ENCODE measurements around the gene ULK1.

DNA sequence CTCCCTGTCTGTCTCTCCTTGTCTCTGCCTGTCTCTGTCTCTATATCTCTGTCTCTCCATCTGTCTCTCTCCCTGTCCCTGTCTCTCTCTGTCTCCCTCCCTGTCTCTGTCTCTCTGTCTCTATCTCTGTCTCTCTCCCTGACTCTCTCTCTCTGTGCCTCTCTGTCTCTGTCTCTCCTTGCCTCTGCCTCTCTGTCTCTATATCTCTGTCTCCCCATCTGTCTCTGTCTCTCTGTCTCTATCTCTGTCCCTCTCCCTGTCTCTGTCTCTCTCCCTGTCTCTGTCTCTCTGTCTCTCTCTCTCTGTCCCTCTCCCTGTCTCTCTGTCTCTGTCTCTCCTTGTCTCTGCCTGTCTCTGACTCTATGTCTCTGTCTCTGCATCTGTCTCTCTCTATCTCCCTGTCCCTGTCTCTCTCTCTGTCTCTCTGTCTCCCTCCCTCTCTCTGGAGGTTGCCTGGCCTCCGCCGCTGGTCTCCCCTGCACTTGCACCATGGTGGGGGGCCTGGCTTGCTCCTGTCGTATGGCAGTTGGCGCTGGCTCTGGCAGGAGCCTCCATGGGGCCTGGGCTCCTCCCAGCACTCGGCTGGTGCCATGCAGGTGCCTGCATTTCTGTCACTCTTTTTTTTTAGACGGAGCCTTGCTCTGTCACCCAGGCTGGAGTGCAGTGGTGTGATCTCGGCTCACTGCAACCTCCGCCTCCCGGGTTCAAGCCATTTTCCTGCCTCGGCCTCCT, 37.9 kb upstream of the ULK1 start:
- no peak for TF ChIP-seq EZH2phosphoT487 (IDR thresholded peaks at IDR 0.05; ENCODE audit: unreplicated experiment)
- TF ChIP-seq, protein P1, sequence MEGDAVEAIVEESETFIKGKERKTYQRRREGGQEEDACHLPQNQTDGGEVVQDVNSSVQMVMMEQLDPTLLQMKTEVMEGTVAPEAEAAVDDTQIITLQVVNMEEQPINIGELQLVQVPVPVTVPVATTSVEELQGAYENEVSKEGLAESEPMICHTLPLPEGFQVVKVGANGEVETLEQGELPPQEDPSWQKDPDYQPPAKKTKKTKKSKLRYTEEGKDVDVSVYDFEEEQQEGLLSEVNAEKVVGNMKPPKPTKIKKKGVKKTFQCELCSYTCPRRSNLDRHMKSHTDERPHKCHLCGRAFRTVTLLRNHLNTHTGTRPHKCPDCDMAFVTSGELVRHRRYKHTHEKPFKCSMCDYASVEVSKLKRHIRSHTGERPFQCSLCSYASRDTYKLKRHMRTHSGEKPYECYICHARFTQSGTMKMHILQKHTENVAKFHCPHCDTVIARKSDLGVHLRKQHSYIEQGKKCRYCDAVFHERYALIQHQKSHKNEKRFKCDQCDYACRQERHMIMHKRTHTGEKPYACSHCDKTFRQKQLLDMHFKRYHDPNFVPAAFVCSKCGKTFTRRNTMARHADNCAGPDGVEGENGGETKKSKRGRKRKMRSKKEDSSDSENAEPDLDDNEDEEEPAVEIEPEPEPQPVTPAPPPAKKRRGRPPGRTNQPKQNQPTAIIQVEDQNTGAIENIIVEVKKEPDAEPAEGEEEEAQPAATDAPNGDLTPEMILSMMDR (conservative IDR thresholded peaks at IDR 0.05; ENCODE audit: low read depth in 2 of 2), result no peak
- TF ChIP-seq, protein P2, sequence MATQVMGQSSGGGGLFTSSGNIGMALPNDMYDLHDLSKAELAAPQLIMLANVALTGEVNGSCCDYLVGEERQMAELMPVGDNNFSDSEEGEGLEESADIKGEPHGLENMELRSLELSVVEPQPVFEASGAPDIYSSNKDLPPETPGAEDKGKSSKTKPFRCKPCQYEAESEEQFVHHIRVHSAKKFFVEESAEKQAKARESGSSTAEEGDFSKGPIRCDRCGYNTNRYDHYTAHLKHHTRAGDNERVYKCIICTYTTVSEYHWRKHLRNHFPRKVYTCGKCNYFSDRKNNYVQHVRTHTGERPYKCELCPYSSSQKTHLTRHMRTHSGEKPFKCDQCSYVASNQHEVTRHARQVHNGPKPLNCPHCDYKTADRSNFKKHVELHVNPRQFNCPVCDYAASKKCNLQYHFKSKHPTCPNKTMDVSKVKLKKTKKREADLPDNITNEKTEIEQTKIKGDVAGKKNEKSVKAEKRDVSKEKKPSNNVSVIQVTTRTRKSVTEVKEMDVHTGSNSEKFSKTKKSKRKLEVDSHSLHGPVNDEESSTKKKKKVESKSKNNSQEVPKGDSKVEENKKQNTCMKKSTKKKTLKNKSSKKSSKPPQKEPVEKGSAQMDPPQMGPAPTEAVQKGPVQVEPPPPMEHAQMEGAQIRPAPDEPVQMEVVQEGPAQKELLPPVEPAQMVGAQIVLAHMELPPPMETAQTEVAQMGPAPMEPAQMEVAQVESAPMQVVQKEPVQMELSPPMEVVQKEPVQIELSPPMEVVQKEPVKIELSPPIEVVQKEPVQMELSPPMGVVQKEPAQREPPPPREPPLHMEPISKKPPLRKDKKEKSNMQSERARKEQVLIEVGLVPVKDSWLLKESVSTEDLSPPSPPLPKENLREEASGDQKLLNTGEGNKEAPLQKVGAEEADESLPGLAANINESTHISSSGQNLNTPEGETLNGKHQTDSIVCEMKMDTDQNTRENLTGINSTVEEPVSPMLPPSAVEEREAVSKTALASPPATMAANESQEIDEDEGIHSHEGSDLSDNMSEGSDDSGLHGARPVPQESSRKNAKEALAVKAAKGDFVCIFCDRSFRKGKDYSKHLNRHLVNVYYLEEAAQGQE (IDR thresholded peaks at IDR 0.05; ENCODE audit: unreplicated experiment), result no peak
- no peak for TF ChIP-seq EZH2 (IDR thresholded peaks at IDR 0.05; ENCODE audit: low read depth, unreplicated experiment)
- TF ChIP-seq, protein P3, sequence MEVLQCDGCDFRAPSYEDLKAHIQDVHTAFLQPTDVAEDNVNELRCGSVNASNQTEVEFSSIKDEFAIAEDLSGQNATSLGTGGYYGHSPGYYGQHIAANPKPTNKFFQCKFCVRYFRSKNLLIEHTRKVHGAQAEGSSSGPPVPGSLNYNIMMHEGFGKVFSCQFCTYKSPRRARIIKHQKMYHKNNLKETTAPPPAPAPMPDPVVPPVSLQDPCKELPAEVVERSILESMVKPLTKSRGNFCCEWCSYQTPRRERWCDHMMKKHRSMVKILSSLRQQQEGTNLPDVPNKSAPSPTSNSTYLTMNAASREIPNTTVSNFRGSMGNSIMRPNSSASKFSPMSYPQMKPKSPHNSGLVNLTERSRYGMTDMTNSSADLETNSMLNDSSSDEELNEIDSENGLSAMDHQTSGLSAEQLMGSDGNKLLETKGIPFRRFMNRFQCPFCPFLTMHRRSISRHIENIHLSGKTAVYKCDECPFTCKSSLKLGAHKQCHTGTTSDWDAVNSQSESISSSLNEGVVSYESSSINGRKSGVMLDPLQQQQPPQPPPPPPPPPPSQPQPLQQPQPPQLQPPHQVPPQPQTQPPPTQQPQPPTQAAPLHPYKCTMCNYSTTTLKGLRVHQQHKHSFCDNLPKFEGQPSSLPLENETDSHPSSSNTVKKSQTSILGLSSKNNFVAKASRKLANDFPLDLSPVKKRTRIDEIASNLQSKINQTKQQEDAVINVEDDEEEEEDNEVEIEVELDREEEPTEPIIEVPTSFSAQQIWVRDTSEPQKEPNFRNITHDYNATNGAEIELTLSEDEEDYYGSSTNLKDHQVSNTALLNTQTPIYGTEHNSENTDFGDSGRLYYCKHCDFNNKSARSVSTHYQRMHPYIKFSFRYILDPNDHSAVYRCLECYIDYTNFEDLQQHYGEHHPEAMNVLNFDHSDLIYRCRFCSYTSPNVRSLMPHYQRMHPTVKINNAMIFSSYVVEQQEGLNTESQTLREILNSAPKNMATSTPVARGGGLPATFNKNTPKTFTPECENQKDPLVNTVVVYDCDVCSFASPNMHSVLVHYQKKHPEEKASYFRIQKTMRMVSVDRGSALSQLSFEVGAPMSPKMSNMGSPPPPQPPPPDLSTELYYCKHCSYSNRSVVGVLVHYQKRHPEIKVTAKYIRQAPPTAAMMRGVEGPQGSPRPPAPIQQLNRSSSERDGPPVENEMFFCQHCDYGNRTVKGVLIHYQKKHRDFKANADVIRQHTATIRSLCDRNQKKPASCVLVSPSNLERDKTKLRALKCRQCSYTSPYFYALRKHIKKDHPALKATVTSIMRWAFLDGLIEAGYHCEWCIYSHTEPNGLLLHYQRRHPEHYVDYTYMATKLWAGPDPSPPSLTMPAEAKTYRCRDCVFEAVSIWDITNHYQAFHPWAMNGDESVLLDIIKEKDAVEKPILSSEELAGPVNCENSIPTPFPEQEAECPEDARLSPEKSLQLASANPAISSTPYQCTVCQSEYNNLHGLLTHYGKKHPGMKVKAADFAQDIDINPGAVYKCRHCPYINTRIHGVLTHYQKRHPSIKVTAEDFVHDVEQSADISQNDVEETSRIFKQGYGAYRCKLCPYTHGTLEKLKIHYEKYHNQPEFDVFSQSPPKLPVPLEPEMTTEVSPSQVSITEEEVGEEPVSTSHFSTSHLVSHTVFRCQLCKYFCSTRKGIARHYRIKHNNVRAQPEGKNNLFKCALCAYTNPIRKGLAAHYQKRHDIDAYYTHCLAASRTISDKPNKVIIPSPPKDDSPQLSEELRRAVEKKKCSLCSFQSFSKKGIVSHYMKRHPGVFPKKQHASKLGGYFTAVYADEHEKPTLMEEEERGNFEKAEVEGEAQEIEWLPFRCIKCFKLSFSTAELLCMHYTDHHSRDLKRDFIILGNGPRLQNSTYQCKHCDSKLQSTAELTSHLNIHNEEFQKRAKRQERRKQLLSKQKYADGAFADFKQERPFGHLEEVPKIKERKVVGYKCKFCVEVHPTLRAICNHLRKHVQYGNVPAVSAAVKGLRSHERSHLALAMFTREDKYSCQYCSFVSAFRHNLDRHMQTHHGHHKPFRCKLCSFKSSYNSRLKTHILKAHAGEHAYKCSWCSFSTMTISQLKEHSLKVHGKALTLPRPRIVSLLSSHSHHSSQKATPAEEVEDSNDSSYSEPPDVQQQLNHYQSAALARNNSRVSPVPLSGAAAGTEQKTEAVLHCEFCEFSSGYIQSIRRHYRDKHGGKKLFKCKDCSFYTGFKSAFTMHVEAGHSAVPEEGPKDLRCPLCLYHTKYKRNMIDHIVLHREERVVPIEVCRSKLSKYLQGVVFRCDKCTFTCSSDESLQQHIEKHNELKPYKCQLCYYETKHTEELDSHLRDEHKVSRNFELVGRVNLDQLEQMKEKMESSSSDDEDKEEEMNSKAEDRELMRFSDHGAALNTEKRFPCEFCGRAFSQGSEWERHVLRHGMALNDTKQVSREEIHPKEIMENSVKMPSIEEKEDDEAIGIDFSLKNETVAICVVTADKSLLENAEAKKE (CRISPR knock-in tag; IDR thresholded peaks at IDR 0.05), result no peak
- TF ChIP-seq CREB1 (CRISPR knock-in tag; IDR thresholded peaks at IDR 0.05; ENCODE audit: low read depth), result no peak
- TF ChIP-seq POLR2AphosphoS5 (IDR thresholded peaks at IDR 0.05; ENCODE audit: low read depth), result no peak
- TF ChIP-seq JUNB (IDR thresholded peaks at IDR 0.05; ENCODE audit: unreplicated experiment), result no peak
